Psoas muscle (tissue), 8 donors: Measurements from ENCODE around the gene RNF213. TPM values are rescaled to one million over a fixed set of nuclear protein-coding genes. Genes with fewer than 3 reads are reported as not detected.
A peak's percentile ranks its signal among the peaks of the same experiment; 100 is the strongest.

Experiments
- ATAC-seq, 4 donors: fragments of 200-7000 bp; cut with Tn5 transposase; one replicate each; pipeline ENCODE4 v1.9.1; 2020; ENCODE audit warnings: moderate library complexity in 3 of 4, mild to moderate bottlenecking in 2 of 4
- DNase-seq, 2 donors: peaks; one replicate each; pipeline ENCODE4 v3.0.0-alpha.2; 2020
- H3K27ac ChIP-seq: fragments of 200-600 bp; one replicate; pipeline ENCODE4 v1.8.0; 2022
- H3K27me3 ChIP-seq, 3 donors: fragments of 200-600 bp in 1 of 3; one replicate each; pipeline versions ENCODE4 v1.6.1 to v1.8.0; 2013 to 2022; ENCODE audit warnings: low read length in 2 of 3, mild to moderate bottlenecking in 2 of 3, moderate library complexity in 1 of 3; ENCODE audit not compliant: insufficient read depth in 3 of 3
- H3K36me3 ChIP-seq, 2 donors: fragments of 200-600 bp in 1 of 2; one replicate each; pipeline versions ENCODE4 v1.6.1 to v1.8.0; 2013 to 2022; ENCODE audit warnings: low read depth in 1 of 2, mild to moderate bottlenecking in 1 of 2, moderate library complexity in 1 of 2; ENCODE audit not compliant: insufficient read depth in 1 of 2
- H3K4me1 ChIP-seq: fragments of 200-600 bp; one replicate; pipeline ENCODE4 v1.8.0; 2022
- H3K4me3 ChIP-seq: fragments of 200-600 bp; one replicate; pipeline ENCODE4 v1.8.0; 2022; ENCODE audit warnings: mild to moderate bottlenecking
- H3K9me3 ChIP-seq: fragments of 200-600 bp; one replicate; pipeline ENCODE4 v1.8.0; 2022
- CTCF ChIP-seq: fragments of 200-600 bp; IDR thresholded peaks from one replicate; pipeline ENCODE4 v1.8.0; 2022; ENCODE audit warnings: antibody characterized with exemption
- WGBS, 3 donors: extraction: QIAGEN DNeasy Blood & Tissue Kit; methylation state at CpG; one replicate each; pipeline versions ENCODE4 v1.1.6 to v1.1.7; 2013; 5-methylcytosine and 5-hydroxymethylcytosine counted together
- intact Hi-C, 2 donors: fragments of 100-400 bp; cut with DNase I; formaldehyde crosslinking; loops; one replicate each; pipeline versions ENCODE4 v1.11.0 to v1.14.2; 2022
- polyA plus RNA-seq, 3 donors: library from polyadenylated mRNA; stranded (reverse); fragments of 200-250 nt; gene quantifications; one replicate each; pipeline ENCODE4 v1.2.3, GENCODE V29; 2013
- total RNA-seq, 4 donors: library from RNA; stranded (reverse); fragmentation: NEBNext Ultra II Directional in 2 of 4; extraction: Animal tissue kit (Norgen Biotek cat#: 25700) in 2 of 4; gene quantifications; one replicate each; pipeline versions ENCODE4 v1.2.1 to v1.2.4, GENCODE V29; 2021 to 2023
- donor health status: healthy with polysubstance abuse.
- donor health status: DM: no; HTN: no; CAD: no; lungs with moderate emphysema.
- donor health status: Bipolar disorder and iron deficiency.
- donor health status: healthy.
- donor health status: DM: yes; HTN: yes; CAD: no.
- donor health status: DM: no; HTN: no; CAD: no.
- donor health status: DM: no; HTN: no; CAD: no.
- donor health status: DM: yes; HTN: yes; CAD: no.

The RNF213 gene
- total and polyA plus RNA-seq, 7 donors, result 10.2 to 42.0 (median 33.7) TPM

DNA sequence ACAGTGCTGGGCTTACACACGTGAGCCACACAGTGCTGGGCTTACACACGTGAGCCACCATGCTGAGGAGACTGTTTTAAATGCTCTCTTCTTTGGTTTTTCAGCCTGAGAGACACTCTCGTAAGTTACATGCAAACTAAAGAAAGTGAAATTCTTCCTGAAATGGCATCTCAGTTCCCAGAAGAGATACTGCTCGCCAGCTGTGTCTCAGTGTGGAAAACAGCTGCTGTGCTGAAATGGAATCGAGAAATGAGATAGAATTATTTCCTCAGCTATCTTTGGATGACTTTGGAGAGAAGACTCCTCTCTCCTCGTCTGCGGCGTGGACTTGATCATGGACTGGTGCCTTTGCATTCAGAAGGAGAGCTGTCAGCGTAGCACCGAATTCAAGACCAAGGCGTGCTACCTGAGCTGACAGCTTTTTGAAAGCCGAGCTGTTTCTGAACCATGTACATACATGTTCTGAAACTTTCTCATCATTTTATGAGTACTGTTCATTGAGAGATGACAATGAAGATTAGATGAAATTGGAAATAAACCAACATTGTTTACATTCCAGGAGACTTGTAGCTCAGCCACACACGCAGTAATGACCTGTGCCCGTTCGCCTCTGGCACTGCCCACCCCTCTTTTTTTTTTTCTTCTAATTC, 132.7 kb downstream of the RNF213 start:
- H3K4me3 ChIP-seq, result no peak overlapping the region
- H3K4me1 ChIP-seq, result no peaks in the 10 kb centered on the region
- no peaks in the 10 kb centered on the region for H3K9me3 ChIP-seq
- intact Hi-C loops, result no loop called here
- H3K36me3 ChIP-seq, result peaks cover 3 to 80% of the 10 kb centered on the region in 2 donors
- no peak for DNase-seq
- TF ChIP-seq CTCF, result no peak
- H3K27ac ChIP-seq, result no peak overlapping the region
- no peak for ATAC-seq
- WGBS, 3 donors, result 60 to 74% (median 61%) methylated on average over 15 of the region's 15 CpGs
- H3K27me3 ChIP-seq, result no peaks in the 10 kb centered on the region

GRCh38 chr17:80393961-80394360, 133.3 kb downstream of the RNF213 start:
- intact Hi-C loops, result no loop called here
- 59 to 74% (median 63%) methylated on average over 4 of the region's 4 CpGs for WGBS, 3 donors
- H3K9me3 ChIP-seq, result no peaks in the 10 kb centered on the region
- TF ChIP-seq CTCF, result no peak
- peaks cover 3 to 74% of the 10 kb centered on the region in 2 donors for H3K36me3 ChIP-seq
- ATAC-seq (no peak), DNase-seq (no peak)
- H3K27ac ChIP-seq, result no peak overlapping the region
- no peak overlapping the region for H3K4me3 ChIP-seq
- no peaks in the 10 kb centered on the region for H3K4me1 ChIP-seq
- H3K27me3 ChIP-seq, result no peaks in the 10 kb centered on the region

DNA sequence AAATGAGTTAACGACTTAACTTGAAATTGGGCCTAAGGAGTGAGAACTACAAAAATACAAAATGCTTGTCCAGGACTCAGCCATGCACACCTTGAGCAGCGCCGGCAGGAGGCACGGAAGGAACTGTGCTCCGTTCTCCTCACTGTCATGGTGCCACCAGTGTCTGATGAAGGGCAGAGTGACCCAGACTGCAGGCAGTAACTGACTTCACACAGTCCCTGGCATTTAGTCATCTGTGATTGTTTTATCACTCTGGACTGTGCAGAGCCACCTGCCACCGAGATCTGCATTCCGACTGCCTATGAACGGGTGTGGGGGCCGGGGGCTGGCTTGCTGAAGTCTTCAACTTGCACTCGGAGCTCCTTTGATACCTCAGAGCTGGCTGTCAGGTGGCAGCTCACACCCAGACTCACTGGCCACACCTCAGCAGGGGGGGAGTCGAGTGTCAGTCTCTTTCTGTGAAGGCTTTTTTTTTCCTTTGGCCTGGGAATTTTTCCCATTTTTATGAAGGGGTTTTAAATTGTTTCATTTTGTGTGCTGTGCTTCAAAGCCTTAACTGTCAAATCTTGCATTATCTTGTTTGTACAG, 134.1 kb downstream of the RNF213 start:
- Histone ChIP-seq H3K4me1 (no peaks in the 10 kb centered on the region), H3K27me3 (no peaks in the 10 kb centered on the region), H3K9me3 (no peaks in the 10 kb centered on the region), H3K36me3 (peaks cover 3 to 66% of the 10 kb centered on the region in 2 donors), H3K27ac (no peak overlapping the region), H3K4me3 (no peak overlapping the region)
- ATAC-seq (peak; percentile 68 to 79 (median 71)), DNase-seq (no peak)
- WGBS, 3 donors, result 49 to 60% (median 49%) methylated on average over 11 of the region's 11 CpGs
- no peak for TF ChIP-seq CTCF
- intact Hi-C loops, result no loop called here

- no peak overlapping the region for H3K4me3 ChIP-seq
These were observed 134.9 kb downstream of the RNF213 start for GRCh38 chr17:80395402-80396151.

More at GRCh38 chr17:80395402-80396151, 134.9 kb downstream of the RNF213 start:
- ATAC-seq, result peak in 1 of 4 donors; percentile 26
- H3K27ac ChIP-seq, result no peak overlapping the region
- TF ChIP-seq CTCF, result no peak
- 82 to 85% (median 84%) methylated on average over 15 of the region's 15 CpGs for WGBS, 3 donors
- intact Hi-C loops, result no loop called here
- H3K4me1 ChIP-seq, result no peaks in the 10 kb centered on the region
- H3K9me3 ChIP-seq, result no peaks in the 10 kb centered on the region
- H3K27me3 ChIP-seq, result no peaks in the 10 kb centered on the region
- DNase-seq, result no peak
- H3K36me3 ChIP-seq, result peaks cover 3 to 58% of the 10 kb centered on the region in 2 donors
